GM21737 (cell line): ENCODE data around the gene GLYATL1B.
A peak's percentile ranks its signal among the peaks of the same experiment; 100 is the strongest.

ENCODE experiments used
- ATAC-seq: cut with Tn5 transposase; IDR thresholded peaks from one replicate; pipeline ENCODE4 v1.9.1; 2021; ENCODE audit warnings: mild to moderate bottlenecking, moderate library complexity; ENCODE audit not compliant: unreplicated experiment

The GLYATL1B gene

DNA sequence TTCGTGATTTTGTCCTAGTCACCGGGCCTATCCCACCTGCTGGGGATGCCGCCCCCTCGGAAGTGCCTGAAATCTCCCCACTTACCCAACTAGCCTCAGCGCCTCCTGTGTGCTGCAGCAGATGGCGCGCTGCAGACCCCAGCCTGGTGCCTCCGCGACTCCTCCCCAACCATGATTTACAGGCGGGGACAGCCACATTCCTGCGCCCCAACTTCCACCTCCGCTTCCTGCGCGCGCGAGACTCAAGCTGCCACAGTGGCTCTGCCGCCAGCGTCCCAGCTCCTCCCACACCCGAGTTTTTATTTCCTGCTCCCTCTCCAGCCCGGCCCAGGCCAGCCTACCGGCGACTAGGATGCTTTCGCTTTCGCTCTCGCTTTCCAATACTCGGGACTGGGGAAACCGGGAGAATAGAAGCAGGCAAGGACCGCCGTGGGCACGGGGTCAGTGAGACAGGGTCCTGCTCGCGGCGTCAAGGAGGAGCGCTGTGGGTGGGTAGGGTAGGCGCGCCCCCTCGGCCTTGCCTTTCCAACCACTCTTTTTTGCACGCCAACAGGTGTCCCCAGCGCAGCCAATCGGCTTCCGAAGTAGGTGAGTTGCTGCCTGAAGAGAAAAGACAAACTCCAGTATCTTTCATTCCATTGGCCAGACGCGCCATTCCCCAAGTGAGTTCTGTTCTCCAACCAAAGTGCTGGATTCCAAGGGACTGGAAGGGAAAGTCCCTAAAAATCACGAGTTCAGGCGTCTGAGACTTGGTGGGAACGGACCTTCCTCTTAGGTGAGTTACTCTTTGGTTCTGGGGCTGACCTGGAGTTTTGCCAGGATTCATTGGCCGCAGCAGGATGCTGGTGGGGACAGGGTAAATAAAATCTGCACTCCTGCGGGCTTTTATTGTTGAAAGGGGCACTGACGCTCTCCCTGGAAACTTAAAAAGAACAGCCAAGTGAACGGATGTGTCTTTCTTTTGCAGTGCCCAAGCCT, 56.7 kb downstream of the GLYATL1B start, which contains the start of gene FAM111A:
Gene FAM111A (plus strand): TSS at position 327 of the 978 bp plus-strand sequence. CDS start 6,017 bp downstream, outside the sequence.
- ATAC-seq: peak; percentile 65

DNA sequence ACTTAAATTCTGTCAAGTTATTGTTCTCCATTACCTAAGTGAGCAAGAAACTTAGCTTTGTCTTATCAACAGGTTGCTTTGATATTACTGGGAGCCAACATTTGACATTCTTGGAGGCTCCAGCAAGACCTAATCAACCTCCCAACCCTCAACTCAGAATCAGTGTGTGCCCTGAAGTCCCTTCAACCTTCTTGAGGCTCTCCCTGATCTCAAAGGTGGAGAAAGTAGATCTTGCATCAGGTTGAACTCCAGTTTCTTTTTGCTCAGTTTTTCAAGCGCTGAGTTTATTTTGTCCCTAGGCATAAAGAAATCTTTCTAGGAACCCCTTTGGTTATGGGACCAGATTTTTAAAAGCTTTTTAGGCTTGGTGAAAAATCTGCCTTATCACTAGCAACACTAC, 58.0 kb downstream of the GLYATL1B start:
- no peak for ATAC-seq
